Lung (tissue), 12 donors: ENCODE results near the gene TSSK6. TPM values are rescaled to one million over a fixed set of nuclear protein-coding genes. Genes with fewer than 3 reads are reported as not detected.

ENCODE experiments used
- ATAC-seq: fragments of 200-7000 bp; cut with Tn5 transposase; one replicate; pipeline ENCODE4 v1.9.1; 2020; ENCODE audit warnings: moderate number of reproducible peaks; ENCODE audit not compliant: insufficient read depth, low FRiP score
- DNase-seq, 3 donors: peaks; one replicate each; pipeline ENCODE4 v3.0.0-alpha.2; 2013 to 2017
- H3K27ac ChIP-seq, 2 donors: one replicate each; pipeline ENCODE4 v1.5.1; 2013; ENCODE audit warnings: mild to moderate bottlenecking in 2 of 2, moderate library complexity in 2 of 2, control low read depth in 1 of 2, inconsistent platforms in 1 of 2, low read depth in 1 of 2, low read length in 1 of 2
- H3K27me3 ChIP-seq, 3 donors: one replicate each; pipeline ENCODE4 v1.5.1; 2013; ENCODE audit warnings: low read length in 2 of 3; ENCODE audit not compliant: control insufficient read depth in 3 of 3, insufficient read depth in 3 of 3
- H3K36me3 ChIP-seq, 4 donors: one replicate each; pipeline ENCODE4 v1.5.1; 2013; ENCODE audit warnings: low read length in 4 of 4, mild to moderate bottlenecking in 1 of 4, moderate library complexity in 1 of 4; ENCODE audit not compliant: control insufficient read depth in 4 of 4, insufficient read depth in 4 of 4
- H3K4me1 ChIP-seq, 5 donors: one replicate each; pipeline ENCODE4 v1.5.1; 2013; ENCODE audit warnings: low read length in 5 of 5, mild to moderate bottlenecking in 2 of 5, moderate library complexity in 1 of 5; ENCODE audit not compliant: control insufficient read depth in 5 of 5, insufficient read depth in 5 of 5
- H3K4me3 ChIP-seq: one replicate; pipeline ENCODE4 v1.5.1; 2013; ENCODE audit warnings: mild to moderate bottlenecking, control low read depth, moderate library complexity
- H3K9ac ChIP-seq, 2 donors: one replicate each; pipeline ENCODE4 v1.5.1; 2013; ENCODE audit warnings: low read length in 2 of 2, control low read depth in 1 of 2; ENCODE audit not compliant: insufficient read depth in 1 of 2
- H3K9me3 ChIP-seq, 4 donors: one replicate each; pipeline ENCODE4 v1.5.1; 2013; ENCODE audit warnings: low read length in 3 of 4, mild to moderate bottlenecking in 1 of 4, moderate library complexity in 1 of 4; ENCODE audit not compliant: control insufficient read depth in 4 of 4, insufficient read depth in 3 of 4
- CTCF ChIP-seq: IDR thresholded peaks from 2 replicates; pipeline ENCODE4 v1.5.1; 2012; ENCODE audit warnings: mild to moderate bottlenecking; ENCODE audit errors: control extremely low read depth, extremely low read depth
- WGBS, 2 donors: extraction: QIAGEN DNeasy Blood & Tissue Kit; methylation state at CpG; one replicate each; pipeline ENCODE4 v1.1.7; 2013; 5-methylcytosine and 5-hydroxymethylcytosine counted together
- polyA plus RNA-seq, 2 donors: library from polyadenylated mRNA; stranded (reverse); fragments of 200-250 nt; gene quantifications; one replicate each; pipeline ENCODE4 v1.2.1, GENCODE V29; 2013
- total RNA-seq, 2 donors: library from RNA; depleted of rRNA in 1 of 2; stranded (reverse); fragments of >200 nt in 1 of 2; gene quantifications; one replicate each; pipeline ENCODE4 v1.2.1, GENCODE V29; 2014 to 2021
- donor health status: control.
- donor health status: control.
- donor health status: Bipolar disorder and iron deficiency.
- donor health status: healthy.
- donor health status: DM: yes; HTN: yes; CAD: no.

TSSK6 gene
- total and polyA plus RNA-seq, 4 donors = 0.89 to 3.1 (median 2.0) TPM

- peaks cover 10 to 46% (median 24%) of the 10 kb centered on the region in 4 donors for H3K36me3 ChIP-seq
- no peaks in the 10 kb centered on the region for H3K27me3 ChIP-seq
- H3K4me1 ChIP-seq = no peaks in the 10 kb centered on the region
- ATAC-seq = no peak
- no peaks in the 10 kb centered on the region for H3K9me3 ChIP-seq
- H3K9ac ChIP-seq = no peak overlapping the region
- WGBS, 2 donors = 94 to 95% methylated on average over 12 of the region's 12 CpGs
- no peak for DNase-seq
- no peak for TF ChIP-seq CTCF
- H3K27ac ChIP-seq = no peak overlapping the region
- no peak overlapping the region for H3K4me3 ChIP-seq
These were observed 8.8 kb downstream of the TSSK6 start for GRCh38 chr19:19506592-19506991.

GRCh38 chr19:19505669-19506326, 9.6 kb downstream of the TSSK6 start:
- DNase-seq = no peak

GRCh38 chr19:19504754-19505668, 10.3 kb downstream of the TSSK6 start:
- 93 to 95% methylated on average over 23 of the region's 23 CpGs for WGBS, 2 donors
- no peak overlapping the region for H3K9ac ChIP-seq
- H3K4me3 ChIP-seq = no peak overlapping the region
- no peak overlapping the region for H3K27ac ChIP-seq
- H3K9me3 ChIP-seq = no peaks in the 10 kb centered on the region
- H3K36me3 ChIP-seq = peaks cover 13 to 61% (median 36%) of the 10 kb centered on the region in 4 donors
- H3K27me3 ChIP-seq = no peaks in the 10 kb centered on the region
- ATAC-seq (no peak), DNase-seq (no peak)
- no peaks in the 10 kb centered on the region for H3K4me1 ChIP-seq
- no peak for TF ChIP-seq CTCF

More at GRCh38 chr19:19505669-19506326, 9.6 kb downstream of the TSSK6 start:
- WGBS, 2 donors = 93 to 96% methylated on average over 25 to 27 of the region's 27 CpGs
- no peaks in the 10 kb centered on the region for H3K9me3 ChIP-seq
- no peak for ATAC-seq
- H3K4me3 ChIP-seq = no peak overlapping the region
- TF ChIP-seq CTCF = no peak
- H3K36me3 ChIP-seq = peaks cover 13 to 53% (median 32%) of the 10 kb centered on the region in 4 donors
- no peak overlapping the region for H3K9ac ChIP-seq
- H3K27ac ChIP-seq = no peak overlapping the region
- H3K4me1 ChIP-seq = no peaks in the 10 kb centered on the region
- no peaks in the 10 kb centered on the region for H3K27me3 ChIP-seq
